ENCODE results near the gene USH1C.

USH1C gene

GRCh38 chr11:17459236-17459896, 84.8 kb downstream of the USH1C start:
- no peak for DNase-seq

- no peak for DNase-seq
These were observed 85.9 kb downstream of the USH1C start for GRCh38 chr11:17458268-17458667.

- DNase-seq = no peak
These were observed 86.6 kb downstream of the USH1C start for GRCh38 chr11:17457396-17458173.

GRCh38 chr11:17452668-17453067, 91.5 kb downstream of the USH1C start:
- DNase-seq = no peak

GRCh38 chr11:17449158-17449557, 95.1 kb downstream of the USH1C start:
- no peak for DNase-seq

GRCh38 chr11:17446482-17446881, 97.7 kb downstream of the USH1C start:
- no peak for DNase-seq

GRCh38 chr11:17445240-17445795, 98.9 kb downstream of the USH1C start:
- DNase-seq = no peak

- no peak for DNase-seq
These were observed 100.1 kb downstream of the USH1C start for GRCh38 chr11:17443926-17444690.

Data from activated CD8-positive, alpha-beta memory T cell treated with anti-CD3 and anti-CD28 coated beads, Interleukin-2, amount 50 U/mL, for 48 hours (primary cell).